A673 (cell line): Measurements from ENCODE around the gene TACC2. TPM values are rescaled to one million over a fixed set of nuclear protein-coding genes. Genes with fewer than 3 reads are reported as not detected.

Source experiments
- BruUV-seq: library from RNA; stranded (reverse); fragments of 400-500 nt; replicated peaks from 2 replicates; lab custom pipeline; 2021; lab: Mats Ljungman, UMichigan
- CTCF ChIA-PET: fragments of 300-600 bp; sonication (Branson Sonifier 250); formaldehyde crosslinking; loops from one replicate; lab custom pipeline; 2022; ENCODE audit warnings: antibody characterized with exemption; lab: Charles Lee
- POLR2A ChIA-PET: fragments of 300-600 bp; sonication (Branson Sonifier 250); formaldehyde crosslinking; loops from one replicate; lab custom pipeline; 2022; ENCODE audit warnings: antibody characterized with exemption; ENCODE audit not compliant: low non-redundant PET; lab: Charles Lee
- DNase-seq: peaks from one replicate; pipeline ENCODE4 v3.0.0-alpha.2; 2015; ENCODE audit warnings: low spot score
- H3K27ac ChIP-seq: fragments of 200-600 bp; sonication (generic); 2 replicates; pipeline ENCODE4 v1.5.1; 2016; ENCODE audit warnings: mixed run types, low read depth, mild to moderate bottlenecking, mixed read lengths, antibody characterized with exemption, low read length; ENCODE audit not compliant: poor library complexity, severe bottlenecking
- H3K27me3 ChIP-seq: fragments of 200-600 bp; sonication (generic); replicated peaks from 2 replicates; pipeline ENCODE4 v1.6.1; 2017; ENCODE audit warnings: mixed run types, low read depth, mild to moderate bottlenecking, mixed read lengths, antibody characterized with exemption, low read length; ENCODE audit not compliant: insufficient read depth, poor library complexity
- H3K36me3 ChIP-seq: fragments of 200-600 bp; sonication (generic); 2 replicates; pipeline ENCODE4 v1.6.1; 2016; ENCODE audit warnings: mixed run types, mild to moderate bottlenecking, mixed read lengths, antibody characterized with exemption, low read length; ENCODE audit not compliant: insufficient read depth, poor library complexity, severe bottlenecking
- H3K4me1 ChIP-seq: fragments of 200-600 bp; sonication (generic); 2 replicates; pipeline ENCODE4 v1.6.1; 2017; ENCODE audit warnings: mixed run types, mild to moderate bottlenecking, mixed read lengths, antibody characterized with exemption, low read length; ENCODE audit not compliant: insufficient read depth, poor library complexity, severe bottlenecking
- H3K4me3 ChIP-seq: fragments of 200-600 bp; sonication (generic); 2 replicates; pipeline ENCODE4 v1.5.1; 2016; ENCODE audit warnings: low read depth, mixed run types, mild to moderate bottlenecking, mixed read lengths, low read length; ENCODE audit not compliant: poor library complexity, severe bottlenecking
- H3K9me3 ChIP-seq: fragments of 200-600 bp; sonication (generic); 2 replicates; pipeline ENCODE4 v1.6.1; 2016; ENCODE audit warnings: mixed run types, low read depth, mild to moderate bottlenecking, mixed read lengths, antibody characterized with exemption, low read length; ENCODE audit not compliant: poor library complexity, severe bottlenecking
- CTCF ChIP-seq: fragments of 300-800, 200-600 bp; sonication (generic); conservative IDR thresholded peaks from 2 replicates; pipeline ENCODE4 v1.5.1; 2017; ENCODE audit warnings: low read depth, mild to moderate bottlenecking, antibody characterized with exemption, low read length, moderate library complexity, mixed read lengths
- EZH2 ChIP-seq: fragments of 200-600 bp; sonication (generic); IDR thresholded peaks from 2 replicates; pipeline ENCODE4 v1.6.1; 2017; ENCODE audit warnings: borderline replicate concordance, low read depth, mild to moderate bottlenecking, mixed read lengths, antibody characterized with exemption, low read length; ENCODE audit not compliant: poor library complexity, severe bottlenecking
- intact Hi-C: fragments of 100-400 bp; cut with micrococcal nuclease; formaldehyde crosslinking; loops from one replicate; pipeline ENCODE4 v1.10.0; 2022; ENCODE audit not compliant: unreplicated experiment
- total RNA-seq: library from RNA; stranded (reverse); gene quantifications from 2 replicates; pipeline ENCODE4 v1.2.3, GENCODE V29; 2021

TACC2 gene
- total RNA-seq, 1 experiment from 2014 or later = 0.62 TPM

GRCh38 chr10:121976607-121977006, 12.4 kb upstream of the TACC2 start:
- no TSS peak for BruUV-seq
- no peak for TF ChIP-seq EZH2
- TF ChIP-seq CTCF = no peak
- intact Hi-C loops = no loop called here
- H3K27me3 ChIP-seq = no peaks in the 10 kb centered on the region
- no peak for DNase-seq
- no peak overlapping the region for H3K4me3 ChIP-seq
- ChIA-PET POLR2A (no interaction called here), CTCF (no interaction called here)
- peaks cover 12% of the 10 kb centered on the region for H3K9me3 ChIP-seq
- H3K27ac ChIP-seq = no peak overlapping the region
- peaks cover 6% of the 10 kb centered on the region for H3K4me1 ChIP-seq
- H3K36me3 ChIP-seq = peaks cover 5% of the 10 kb centered on the region

DNA sequence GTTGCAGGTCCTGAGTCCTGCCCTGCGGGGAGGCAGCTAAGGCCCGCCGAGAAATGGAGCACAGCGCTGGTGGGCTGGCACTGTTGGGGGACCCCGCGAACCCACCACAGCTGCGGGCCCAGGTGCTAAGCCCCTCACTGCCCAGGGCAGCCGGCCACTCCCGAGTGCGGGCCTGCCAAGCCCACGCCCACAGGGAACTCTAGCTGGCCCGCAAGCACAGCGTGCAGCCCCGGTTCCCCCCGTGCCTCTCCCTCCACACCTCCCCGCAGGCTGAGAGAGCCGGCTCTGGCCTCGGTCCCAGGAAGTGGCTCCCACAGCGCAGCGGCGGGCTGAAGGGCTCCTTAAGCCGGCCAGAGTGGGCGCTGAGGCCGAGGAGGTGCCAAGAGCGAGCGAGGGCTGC, 10.5 kb upstream of the TACC2 start:
- Histone ChIP-seq H3K9me3 (peaks cover 12% of the 10 kb centered on the region), H3K4me3 (no peak overlapping the region), H3K4me1 (peaks cover 4% of the 10 kb centered on the region), H3K27ac (no peak overlapping the region), H3K27me3 (no peaks in the 10 kb centered on the region), H3K36me3 (no peaks in the 10 kb centered on the region)
- BruUV-seq = no TSS peak
- intact Hi-C loops = no loop called here
- POLR2A ChIA-PET = no interaction called here
- DNase-seq = no peak
- TF ChIP-seq CTCF (no peak), EZH2 (no peak)
- CTCF ChIA-PET = no interaction called here

- TF ChIP-seq EZH2 (no peak), CTCF (no peak)
- intact Hi-C loops = no loop called here
Observed at GRCh38 chr10:121981346-121981745, 7.6 kb upstream of the TACC2 start.

More at GRCh38 chr10:121981346-121981745, 7.6 kb upstream of the TACC2 start:
- BruUV-seq = no TSS peak
- Histone ChIP-seq H3K27ac (no peak overlapping the region), H3K4me3 (no peak overlapping the region), H3K36me3 (no peaks in the 10 kb centered on the region), H3K4me1 (no peaks in the 10 kb centered on the region), H3K27me3 (no peaks in the 10 kb centered on the region), H3K9me3 (peaks cover 17% of the 10 kb centered on the region)
- no peak for DNase-seq
- ChIA-PET CTCF (no interaction called here), POLR2A (no interaction called here)
